ENCODE results near the gene SFI1.

The SFI1 gene

GRCh38 chr22:31647066-31647465 is 150.7 kb downstream of the SFI1 start:
- no peak for DNase-seq

GRCh38 chr22:31647523-31648320 is 151.4 kb downstream of the SFI1 start:
- DNase-seq, result no peak

DNA sequence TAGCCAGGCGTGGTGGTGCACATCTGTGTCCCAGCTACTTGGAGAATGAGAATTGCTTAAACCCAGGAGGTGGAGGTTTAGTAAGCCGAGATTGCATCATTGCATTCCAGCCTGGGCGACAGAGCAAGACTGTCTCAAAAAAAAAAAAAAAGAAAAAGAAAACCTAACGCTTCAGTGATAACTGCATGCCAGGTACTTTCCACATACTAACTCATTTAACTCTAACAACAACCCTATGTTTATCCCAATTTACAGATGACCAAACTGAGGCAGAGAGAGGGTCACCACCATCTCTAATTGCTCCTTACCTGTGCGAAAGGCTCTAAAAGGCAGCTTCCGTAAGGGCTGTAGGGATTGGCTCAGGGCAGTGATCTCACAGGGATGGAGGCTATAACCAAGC is 154.1 kb downstream of the SFI1 start:
- DNase-seq, result no peak

DNA sequence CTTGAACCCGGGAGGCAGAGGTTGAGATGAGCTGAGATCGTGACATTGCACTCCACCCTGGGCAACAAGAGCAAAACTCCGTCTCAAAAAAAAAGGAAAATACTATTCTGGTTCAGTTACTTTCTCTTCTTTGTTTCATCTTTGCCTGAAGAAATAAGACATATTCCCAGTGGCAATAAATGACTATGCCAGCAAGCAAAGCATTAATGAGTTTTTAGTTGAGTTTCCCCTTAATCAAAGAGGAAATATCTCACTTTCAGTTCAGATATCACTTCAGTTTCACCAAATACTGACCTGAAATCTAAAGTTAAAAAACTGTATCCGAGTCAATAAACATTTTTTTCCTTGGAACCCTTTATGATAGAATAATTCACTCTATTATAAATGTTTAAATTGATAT is 155.3 kb downstream of the SFI1 start:
- no peak for DNase-seq

DNA sequence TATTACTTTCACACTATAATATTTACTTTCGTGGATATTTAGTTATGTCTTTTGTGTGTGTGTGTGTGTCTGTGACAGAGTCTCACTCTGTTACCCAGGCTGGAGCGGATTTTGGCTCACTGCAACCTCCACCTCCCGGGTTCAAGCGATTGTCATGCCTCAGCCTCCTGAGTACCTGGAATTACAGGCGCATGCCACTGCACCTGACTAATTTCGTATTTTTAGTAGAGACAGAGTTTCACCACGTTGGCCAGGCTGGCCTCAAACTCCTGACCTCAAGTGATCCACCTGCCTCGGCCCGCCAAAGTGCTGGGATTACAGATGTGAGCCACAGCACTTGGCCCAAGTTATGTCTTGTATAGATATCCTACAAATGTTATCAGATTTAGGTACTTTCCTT is 155.8 kb downstream of the SFI1 start:
- no peak for DNase-seq

DNA sequence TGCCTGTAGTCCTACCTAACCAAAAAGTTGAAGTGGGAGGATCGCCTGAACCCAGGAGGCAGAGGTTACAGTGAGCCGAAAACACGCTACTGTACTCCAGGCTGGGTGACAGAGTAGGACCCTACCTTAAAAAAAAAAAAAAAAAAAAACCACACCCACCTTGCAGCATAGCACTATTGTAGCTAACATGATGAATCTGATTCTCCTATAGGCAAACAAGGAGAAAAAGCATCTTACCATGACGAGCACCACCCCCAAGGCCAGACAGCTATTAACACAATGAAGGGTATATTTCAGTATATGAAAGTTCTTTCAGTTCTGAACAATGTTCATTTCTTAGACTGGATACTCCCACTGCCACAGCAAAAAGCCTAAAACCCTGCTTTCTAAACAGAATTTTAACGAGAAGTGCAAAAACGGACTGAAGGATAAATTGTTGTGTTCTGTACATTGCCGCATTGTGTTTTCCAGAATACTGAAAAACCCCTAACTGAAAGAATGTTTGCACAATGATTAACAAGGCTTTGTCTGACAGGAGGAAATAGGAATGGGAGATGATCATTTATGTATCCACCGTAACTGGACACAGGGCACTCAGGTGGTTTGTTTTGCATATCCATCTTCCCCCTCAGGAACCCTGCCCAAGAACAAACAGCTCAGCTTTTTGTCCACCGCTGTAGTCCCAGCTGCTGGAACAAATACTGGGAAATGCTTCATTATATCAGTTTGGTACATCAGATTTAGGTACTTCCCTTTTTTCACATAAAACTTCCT is 156.8 kb downstream of the SFI1 start:
- no peak for DNase-seq

DNA sequence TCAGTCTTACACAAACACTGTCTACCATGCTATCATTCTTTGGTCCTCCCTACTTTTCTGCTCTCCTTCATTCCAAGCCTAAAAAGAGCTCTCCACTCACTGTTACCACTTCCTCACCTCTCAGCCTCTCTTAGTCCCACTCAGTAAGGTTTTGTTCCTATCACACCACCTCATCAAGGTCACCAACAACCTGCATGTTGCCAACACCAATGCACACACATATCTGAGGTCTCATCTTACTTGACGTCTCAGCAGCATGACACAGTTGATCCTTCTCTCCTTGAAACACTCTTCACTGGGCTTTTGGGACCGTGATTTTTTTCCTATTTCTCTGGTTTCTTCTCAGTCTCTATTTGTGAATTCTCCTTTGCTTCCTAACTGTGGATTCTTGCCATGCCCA is 157.6 kb downstream of the SFI1 start:
- DNase-seq, result no peak

GRCh38 chr22:31654408-31654807 is 158.1 kb downstream of the SFI1 start:
- DNase-seq, result no peak

DNA sequence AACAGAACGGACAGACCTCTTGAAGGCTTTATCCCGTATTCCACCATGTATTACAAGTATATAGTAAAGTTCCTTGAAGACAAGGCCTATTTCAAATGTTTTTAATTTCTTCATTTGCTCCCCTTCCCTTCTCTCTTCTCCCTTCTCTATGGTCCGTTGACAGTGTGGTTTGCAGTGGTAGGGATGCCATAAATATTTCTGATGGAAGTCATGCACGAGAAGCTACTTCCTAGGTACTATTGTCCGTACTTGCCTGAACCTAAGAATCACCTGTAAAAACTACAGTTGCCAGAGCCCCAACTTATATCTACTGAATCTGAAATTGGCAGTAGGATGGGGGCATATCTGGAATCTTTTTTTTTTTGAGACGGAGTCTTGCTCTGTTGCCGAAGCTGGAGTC is 162.9 kb downstream of the SFI1 start:
- DNase-seq, result no peak

- peak; percentile 77 for DNase-seq
Observed at GRCh38 chr22:31660860-31661341, 164.6 kb downstream of the SFI1 start.

DNA sequence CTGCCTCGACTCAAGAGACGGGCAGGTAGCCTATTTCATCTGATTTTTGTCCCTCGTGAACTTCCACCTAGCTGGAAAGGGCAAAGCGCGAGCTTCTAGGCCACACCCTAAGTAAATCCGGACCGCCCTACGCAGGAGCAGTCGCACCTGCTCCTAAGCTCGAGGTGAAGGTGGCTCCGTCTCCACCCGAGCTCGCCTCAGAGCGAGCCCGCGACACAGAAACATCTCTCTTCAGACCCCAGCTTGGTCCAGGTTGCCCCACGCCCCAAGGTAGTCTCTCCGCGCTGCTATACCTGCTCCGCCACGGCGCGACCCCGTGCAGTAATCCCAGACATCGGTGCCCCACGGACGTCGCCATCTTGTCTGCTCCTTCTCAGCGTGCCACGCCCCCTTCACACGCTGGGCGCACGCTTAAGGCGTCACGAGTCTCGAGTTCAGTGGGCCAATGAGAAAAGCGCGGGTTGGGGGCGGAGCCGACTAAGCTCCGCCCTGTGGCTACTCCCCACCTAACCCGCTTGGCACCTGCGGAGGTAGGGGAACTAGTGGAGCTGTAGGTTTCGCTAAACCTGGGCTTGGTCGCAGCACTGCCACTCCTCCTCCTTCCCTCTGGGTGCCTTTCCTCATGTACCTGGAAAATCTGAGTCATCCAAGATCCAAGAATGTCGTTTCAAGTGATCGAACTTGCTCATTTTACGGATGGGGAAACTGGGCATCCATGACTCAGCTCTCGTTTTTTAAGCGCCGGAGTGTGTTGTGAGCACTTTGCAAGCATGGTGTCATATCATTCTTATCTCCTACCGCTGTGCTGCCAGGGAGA is 165.7 kb downstream of the SFI1 start, which contains the start of gene PISD:
PISD (minus strand) TSS at position 365 of the 817 bp plus-strand sequence; CDS start at position 358, 7 bp downstream.
- DNase-seq, result peak; percentile 98

DNA sequence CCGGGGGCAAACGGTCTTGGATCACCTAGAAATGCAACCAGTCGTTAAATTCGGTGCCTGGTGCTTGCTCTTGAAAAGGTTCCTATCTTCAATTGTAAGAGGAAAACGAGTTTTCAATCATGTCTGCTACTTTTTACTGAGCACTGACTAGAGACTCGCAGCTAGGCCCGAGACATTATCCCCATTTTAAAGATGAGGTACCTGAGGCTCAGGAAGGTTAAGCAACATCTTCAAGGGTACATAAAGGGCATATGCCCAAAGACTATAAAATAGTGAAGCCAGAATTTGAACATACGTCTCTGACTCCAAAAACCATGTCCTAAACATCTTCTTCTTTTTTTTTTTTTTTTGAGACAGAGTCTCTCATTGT is 166.3 kb downstream of the SFI1 start:
- DNase-seq, result no peak

Data from activated CD8-positive, alpha-beta memory T cell treated with anti-CD3 and anti-CD28 coated beads, Interleukin-2, amount 50 U/mL, for 48 hours (primary cell).